ENCODE results near the gene NUP58.

GRCh38 chr13:25352806-25353205 is 51.4 kb downstream of the NUP58 start:
- TF ChIP-seq CTCF (IDR thresholded peaks at IDR 0.05; ENCODE audit: low read length) = no peak
- no peak for TF ChIP-seq EZH2 (IDR thresholded peaks at IDR 0.05; ENCODE audit: borderline replicate concordance, low read length)

Data from OCI-LY1 (cell line).